Vagina (tissue), 2 donors: ENCODE data around the gene MGAM2.

ENCODE experiments used
- POLR2A ChIP-seq, 2 donors: fragments of 450-650 bp; IDR thresholded peaks; one replicate each; pipeline ENCODE4 v1.6.1; 2017; ENCODE audit warnings: antibody characterized with exemption in 2 of 2, mild to moderate bottlenecking in 2 of 2, moderate library complexity in 2 of 2
- TF ChIP-seq, protein P1 (sequence below), 3 experiments: fragments of 450-650 bp in 2 of 3; fragments of 200-600 bp in 1 of 3; sonication (generic) in 1 of 3; IDR thresholded peaks; one replicate each; pipeline ENCODE4 v1.5.1; 2017 to 2019; ENCODE audit warnings: antibody characterized with exemption in 3 of 3, mild to moderate bottlenecking in 2 of 3, moderate library complexity in 2 of 3

GRCh38 chr7:142091961-142092360 is 19.6 kb upstream of the MGAM2 start:
- TF ChIP-seq, protein P1, sequence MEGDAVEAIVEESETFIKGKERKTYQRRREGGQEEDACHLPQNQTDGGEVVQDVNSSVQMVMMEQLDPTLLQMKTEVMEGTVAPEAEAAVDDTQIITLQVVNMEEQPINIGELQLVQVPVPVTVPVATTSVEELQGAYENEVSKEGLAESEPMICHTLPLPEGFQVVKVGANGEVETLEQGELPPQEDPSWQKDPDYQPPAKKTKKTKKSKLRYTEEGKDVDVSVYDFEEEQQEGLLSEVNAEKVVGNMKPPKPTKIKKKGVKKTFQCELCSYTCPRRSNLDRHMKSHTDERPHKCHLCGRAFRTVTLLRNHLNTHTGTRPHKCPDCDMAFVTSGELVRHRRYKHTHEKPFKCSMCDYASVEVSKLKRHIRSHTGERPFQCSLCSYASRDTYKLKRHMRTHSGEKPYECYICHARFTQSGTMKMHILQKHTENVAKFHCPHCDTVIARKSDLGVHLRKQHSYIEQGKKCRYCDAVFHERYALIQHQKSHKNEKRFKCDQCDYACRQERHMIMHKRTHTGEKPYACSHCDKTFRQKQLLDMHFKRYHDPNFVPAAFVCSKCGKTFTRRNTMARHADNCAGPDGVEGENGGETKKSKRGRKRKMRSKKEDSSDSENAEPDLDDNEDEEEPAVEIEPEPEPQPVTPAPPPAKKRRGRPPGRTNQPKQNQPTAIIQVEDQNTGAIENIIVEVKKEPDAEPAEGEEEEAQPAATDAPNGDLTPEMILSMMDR (IDR thresholded peaks at IDR 0.05): no peak
- no peak for TF ChIP-seq POLR2A (IDR thresholded peaks at IDR 0.05)
